Kidney epithelial cell (primary cell): Measurements from ENCODE around the gene CDC20. TPM values are rescaled to one million over a fixed set of nuclear protein-coding genes. Genes with fewer than 3 reads are reported as not detected.

Source experiments
- DNase-seq: peaks from one replicate; pipeline ENCODE4 v3.0.0-alpha.2; 2010; ENCODE audit warnings: low read depth
- H3K27me3 ChIP-seq: 2 replicates; pipeline ENCODE4 v1.6.0; 2011; ENCODE audit warnings: low read length; ENCODE audit not compliant: control insufficient read depth, insufficient read depth
- H3K36me3 ChIP-seq: 2 replicates; pipeline ENCODE4 v1.5.1; 2011; ENCODE audit warnings: low read length; ENCODE audit not compliant: control insufficient read depth, insufficient read depth
- H3K4me3 ChIP-seq: 2 replicates; pipeline ENCODE4 v1.5.1; 2011; ENCODE audit warnings: low read depth, mild to moderate bottlenecking, control low read depth, low read length
- total RNA-seq: library from RNA; depleted of rRNA; stranded (reverse); fragments of >200 nt; gene quantifications from 2 replicates; pipeline ENCODE4 v1.2.3, GENCODE V29; 2015
- TF ChIP-seq, protein P1 (sequence below): IDR thresholded peaks from 2 replicates; pipeline ENCODE4 v1.5.1; 2011; ENCODE audit warnings: mild to moderate bottlenecking, moderate library complexity, low read length, control low read depth, inconsistent platforms; ENCODE audit not compliant: insufficient read depth, poor library complexity, severe bottlenecking

Gene CDC20
- total RNA-seq, 1 donor from 2014 or later, result 16.2 TPM

DNA sequence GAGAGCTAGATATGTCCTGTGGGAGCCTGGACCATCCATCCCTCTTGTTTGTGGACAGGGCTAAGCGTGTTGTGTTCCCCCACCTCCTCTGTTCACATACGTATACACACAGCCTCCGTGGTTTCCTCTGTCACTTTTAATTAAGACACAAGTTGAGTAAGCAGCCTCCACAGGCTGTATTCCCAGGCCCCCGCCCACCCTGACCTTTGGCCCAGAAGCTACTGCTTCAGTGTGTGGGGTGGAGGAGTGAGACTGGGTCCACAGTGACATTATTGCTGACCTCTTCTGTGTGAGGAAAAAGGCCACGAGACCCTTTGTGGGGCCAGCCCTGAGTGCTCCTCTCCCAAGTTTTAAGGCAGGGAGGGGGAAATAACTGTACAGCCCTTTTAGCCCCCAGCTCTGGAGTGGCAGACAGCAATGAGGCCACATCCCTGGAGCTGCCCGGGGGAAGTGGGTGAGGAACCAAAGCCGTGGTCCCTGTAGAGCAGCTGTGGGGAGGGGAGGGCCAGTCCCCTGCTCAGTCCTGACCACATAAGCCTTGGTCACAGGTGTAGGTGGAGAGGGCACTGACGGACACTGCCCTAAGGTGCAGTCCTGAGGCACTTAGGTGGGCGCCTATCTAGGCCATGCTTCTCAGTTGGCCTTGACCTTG is 4.6 kb downstream of the CDC20 start:
- no peaks in the 10 kb centered on the region for H3K36me3 ChIP-seq
- DNase-seq, result no peak
- H3K27me3 ChIP-seq, result no peaks in the 10 kb centered on the region
- no peak overlapping the region for H3K4me3 ChIP-seq
- TF ChIP-seq, protein P1, sequence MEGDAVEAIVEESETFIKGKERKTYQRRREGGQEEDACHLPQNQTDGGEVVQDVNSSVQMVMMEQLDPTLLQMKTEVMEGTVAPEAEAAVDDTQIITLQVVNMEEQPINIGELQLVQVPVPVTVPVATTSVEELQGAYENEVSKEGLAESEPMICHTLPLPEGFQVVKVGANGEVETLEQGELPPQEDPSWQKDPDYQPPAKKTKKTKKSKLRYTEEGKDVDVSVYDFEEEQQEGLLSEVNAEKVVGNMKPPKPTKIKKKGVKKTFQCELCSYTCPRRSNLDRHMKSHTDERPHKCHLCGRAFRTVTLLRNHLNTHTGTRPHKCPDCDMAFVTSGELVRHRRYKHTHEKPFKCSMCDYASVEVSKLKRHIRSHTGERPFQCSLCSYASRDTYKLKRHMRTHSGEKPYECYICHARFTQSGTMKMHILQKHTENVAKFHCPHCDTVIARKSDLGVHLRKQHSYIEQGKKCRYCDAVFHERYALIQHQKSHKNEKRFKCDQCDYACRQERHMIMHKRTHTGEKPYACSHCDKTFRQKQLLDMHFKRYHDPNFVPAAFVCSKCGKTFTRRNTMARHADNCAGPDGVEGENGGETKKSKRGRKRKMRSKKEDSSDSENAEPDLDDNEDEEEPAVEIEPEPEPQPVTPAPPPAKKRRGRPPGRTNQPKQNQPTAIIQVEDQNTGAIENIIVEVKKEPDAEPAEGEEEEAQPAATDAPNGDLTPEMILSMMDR, result no peak

DNA sequence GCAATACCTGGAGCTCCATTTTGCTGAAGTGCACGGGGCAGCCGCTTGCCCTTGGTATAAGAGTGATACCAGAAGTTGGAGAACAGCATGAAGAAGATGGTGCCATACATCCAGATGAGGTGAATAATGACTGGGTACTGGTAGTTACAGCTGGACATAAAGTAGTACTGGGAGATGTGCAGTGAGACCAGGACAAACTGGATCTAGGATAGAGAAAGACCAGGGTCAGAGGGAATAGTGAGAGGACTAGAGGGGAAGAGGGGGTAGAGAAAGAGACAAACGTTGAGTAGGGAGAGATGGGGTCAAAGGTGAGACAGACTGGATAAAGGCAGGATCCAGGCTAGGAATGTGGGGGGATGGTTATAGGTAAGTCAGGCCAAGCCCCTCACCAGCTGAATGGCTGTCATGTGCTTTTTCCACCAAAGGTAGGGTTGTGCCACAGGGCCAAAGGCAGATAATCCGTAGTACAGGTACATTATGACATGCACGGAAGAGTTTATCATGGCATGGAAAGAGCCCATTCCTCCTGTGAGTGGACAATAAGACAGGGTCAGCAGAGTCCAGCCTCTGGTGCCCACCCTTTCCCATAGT is 5.2 kb downstream of the CDC20 start:
- H3K36me3 ChIP-seq, result no peaks in the 10 kb centered on the region

GRCh38 chr1:43365678-43366077 is 6.9 kb downstream of the CDC20 start:
- H3K4me3 ChIP-seq, result no peak overlapping the region
- H3K27me3 ChIP-seq, result no peaks in the 10 kb centered on the region
- H3K36me3 ChIP-seq, result no peaks in the 10 kb centered on the region
- TF ChIP-seq, protein P1, result no peak
- DNase-seq, result no peak

More for the DNA sequence above, 5.2 kb downstream of the CDC20 start:
- H3K27me3 ChIP-seq, result no peaks in the 10 kb centered on the region
- no peak overlapping the region for H3K4me3 ChIP-seq
- no peak for DNase-seq
- TF ChIP-seq, protein P1, result no peak

- no peak for DNase-seq
These were observed 7.4 kb downstream of the CDC20 start for GRCh38 chr1:43366179-43366578.

DNA sequence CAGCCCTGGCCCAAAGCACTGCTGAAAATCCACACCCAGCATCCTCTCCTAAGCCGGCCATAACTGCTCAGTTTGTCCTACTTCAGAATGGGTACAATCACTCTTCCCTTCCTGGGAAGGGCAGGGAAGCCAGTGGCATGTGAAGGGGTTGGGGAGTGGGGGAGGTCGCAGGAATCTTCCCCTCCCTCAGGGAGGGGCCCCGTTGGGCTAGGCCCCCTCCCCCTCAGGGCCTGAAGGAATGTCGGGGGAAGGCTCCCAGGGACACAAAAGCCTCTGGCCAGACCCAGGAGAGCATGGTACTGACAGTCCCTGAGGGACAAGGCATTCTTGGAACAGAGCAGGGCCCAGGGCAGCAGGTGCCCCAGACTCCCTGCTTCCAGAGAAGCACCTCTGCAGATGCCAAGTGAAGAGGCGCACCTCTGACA is 7.8 kb downstream of the CDC20 start:
- TF ChIP-seq, protein P1, result no peak
- Histone ChIP-seq H3K27me3 (no peaks in the 10 kb centered on the region), H3K36me3 (no peaks in the 10 kb centered on the region), H3K4me3 (peak overlapping the region; percentile 84)
- DNase-seq, result no peak

More at GRCh38 chr1:43366179-43366578, 7.4 kb downstream of the CDC20 start:
- H3K27me3 ChIP-seq, result no peaks in the 10 kb centered on the region
- TF ChIP-seq, protein P1, result no peak
- peak overlapping the region; percentile 84 for H3K4me3 ChIP-seq
- H3K36me3 ChIP-seq, result no peaks in the 10 kb centered on the region
